ENCODE measurements around the gene POU3F2. TPM values are rescaled to one million over a fixed set of nuclear protein-coding genes. Genes with fewer than 3 reads are reported as not detected.

POU3F2 gene
- total and polyA plus RNA-seq, 9 donors, result 0.02 TPM; not detected in 8

GRCh38 chr6:98842342-98843180 lies 8.2 kb downstream of the POU3F2 start:
- Histone ChIP-seq H3K27ac (no peak overlapping the region), H3K27me3 (no peaks in the 10 kb centered on the region), H3K4me3 (no peak overlapping the region), H3K4me1 (ENCODE audit: insufficient read depth) (peaks cover 2% of the 10 kb centered on the region), H3K9me3 (no peaks in the 10 kb centered on the region), H3K36me3 (no peaks in the 10 kb centered on the region)
- TF ChIP-seq, protein P1, sequence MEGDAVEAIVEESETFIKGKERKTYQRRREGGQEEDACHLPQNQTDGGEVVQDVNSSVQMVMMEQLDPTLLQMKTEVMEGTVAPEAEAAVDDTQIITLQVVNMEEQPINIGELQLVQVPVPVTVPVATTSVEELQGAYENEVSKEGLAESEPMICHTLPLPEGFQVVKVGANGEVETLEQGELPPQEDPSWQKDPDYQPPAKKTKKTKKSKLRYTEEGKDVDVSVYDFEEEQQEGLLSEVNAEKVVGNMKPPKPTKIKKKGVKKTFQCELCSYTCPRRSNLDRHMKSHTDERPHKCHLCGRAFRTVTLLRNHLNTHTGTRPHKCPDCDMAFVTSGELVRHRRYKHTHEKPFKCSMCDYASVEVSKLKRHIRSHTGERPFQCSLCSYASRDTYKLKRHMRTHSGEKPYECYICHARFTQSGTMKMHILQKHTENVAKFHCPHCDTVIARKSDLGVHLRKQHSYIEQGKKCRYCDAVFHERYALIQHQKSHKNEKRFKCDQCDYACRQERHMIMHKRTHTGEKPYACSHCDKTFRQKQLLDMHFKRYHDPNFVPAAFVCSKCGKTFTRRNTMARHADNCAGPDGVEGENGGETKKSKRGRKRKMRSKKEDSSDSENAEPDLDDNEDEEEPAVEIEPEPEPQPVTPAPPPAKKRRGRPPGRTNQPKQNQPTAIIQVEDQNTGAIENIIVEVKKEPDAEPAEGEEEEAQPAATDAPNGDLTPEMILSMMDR (IDR thresholded peaks at IDR 0.05), result no peak
- TF ChIP-seq EP300 (IDR thresholded peaks at IDR 0.05), result no peak
- no peak for TF ChIP-seq POLR2A (IDR thresholded peaks at IDR 0.05)
- intact Hi-C loops (cut with DNase I), result no loop called here
- 8% methylated on average over 43 to 44 of the region's 44 CpGs for WGBS, 3 donors
- DNase-seq, result no peak

GRCh38 chr6:98843271-98844243 lies 9.2 kb downstream of the POU3F2 start:
- TF ChIP-seq, protein P1 (IDR thresholded peaks at IDR 0.05), result no peak
- TF ChIP-seq EP300 (IDR thresholded peaks at IDR 0.05) (no peak), POLR2A (IDR thresholded peaks at IDR 0.05) (no peak)
- H3K4me1 ChIP-seq (ENCODE audit: insufficient read depth), result peaks cover 2% of the 10 kb centered on the region
- H3K4me3 ChIP-seq, result no peak overlapping the region
- DNase-seq, result no peak
- WGBS, 3 donors, result 7 to 16% (median 11%) methylated on average over 51 to 53 of the region's 53 CpGs
- no peaks in the 10 kb centered on the region for H3K27me3 ChIP-seq
- intact Hi-C loops (cut with DNase I), result no loop called here
- no peaks in the 10 kb centered on the region for H3K36me3 ChIP-seq
- H3K27ac ChIP-seq, result no peak overlapping the region
- no peaks in the 10 kb centered on the region for H3K9me3 ChIP-seq

DNA sequence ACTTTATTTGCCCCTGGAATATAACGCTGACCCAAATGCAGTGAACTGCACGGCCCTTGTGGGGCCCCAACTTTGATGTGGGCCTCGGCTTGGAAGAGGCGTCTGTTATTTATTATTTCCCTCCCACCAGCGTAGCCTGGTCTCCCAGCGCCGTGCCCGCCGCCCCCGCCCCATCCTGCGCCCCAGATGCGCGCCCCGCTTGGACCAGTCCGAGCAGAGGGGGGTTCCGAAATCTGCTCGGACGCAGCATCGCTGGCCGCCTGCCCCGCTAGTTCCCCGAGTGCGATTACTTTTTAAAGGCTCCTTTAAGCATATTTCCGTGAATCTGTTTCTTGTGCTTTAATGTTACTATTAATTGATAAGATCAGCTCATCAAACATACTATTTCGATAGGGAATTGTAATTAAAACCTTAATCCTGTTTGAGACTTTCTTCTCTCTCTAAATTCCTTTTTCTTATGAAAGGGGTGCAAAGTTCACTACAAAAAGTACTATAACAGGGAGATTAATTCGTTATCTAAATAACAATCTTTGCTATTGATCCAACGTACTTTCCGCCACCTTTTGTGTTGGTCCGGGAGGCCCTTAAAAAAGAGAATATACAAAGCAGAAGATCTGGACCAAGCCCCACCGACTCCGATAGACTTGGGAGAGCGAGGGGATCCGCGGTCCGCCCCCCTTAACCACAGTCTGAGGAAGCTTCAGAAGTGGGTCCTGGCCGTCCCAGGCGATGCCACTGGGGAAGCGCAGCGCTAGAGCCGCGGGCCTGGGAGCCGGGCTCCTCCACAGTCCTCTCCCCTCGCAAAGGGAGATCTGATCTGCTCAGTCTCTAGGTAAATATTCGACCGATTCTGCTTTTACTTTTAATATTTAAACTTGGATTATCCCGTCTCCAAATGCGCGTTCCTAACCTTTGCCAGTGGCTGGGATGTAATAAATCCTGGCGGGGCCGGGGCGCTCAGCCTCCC lies 10.2 kb downstream of the POU3F2 start:
- 6 to 7% (median 7%) methylated on average over 51 of the region's 51 CpGs for WGBS, 3 donors
- Histone ChIP-seq H3K27ac (no peak overlapping the region), H3K27me3 (no peaks in the 10 kb centered on the region), H3K4me3 (no peak overlapping the region), H3K9me3 (no peaks in the 10 kb centered on the region), H3K4me1 (ENCODE audit: insufficient read depth) (peaks cover 2% of the 10 kb centered on the region), H3K36me3 (no peaks in the 10 kb centered on the region)
- DNase-seq, result no peak
- TF ChIP-seq, protein P1 (IDR thresholded peaks at IDR 0.05), result no peak
- TF ChIP-seq POLR2A (IDR thresholded peaks at IDR 0.05), result no peak
- TF ChIP-seq EP300 (IDR thresholded peaks at IDR 0.05), result no peak
- intact Hi-C loops (cut with DNase I), result no loop called here
